HCT116 (cell line): ENCODE results near the gene AXDND1. TPM values are rescaled to one million over a fixed set of nuclear protein-coding genes. Genes with fewer than 3 reads are reported as not detected.

Experiments used
- ATAC-seq: fragments of 200-7000 bp; cut with Tn5 transposase; 2 replicates; pipeline ENCODE4 v1.9.1; 2020; ENCODE audit warnings: mild to moderate bottlenecking, moderate library complexity
- BruUV-seq: library from RNA; stranded (reverse); fragments of 400-500 nt; replicated peaks from 2 replicates; lab custom pipeline; 2021; lab: Mats Ljungman, UMichigan
- CTCF ChIA-PET: fragments of 300-600 bp; sonication (Branson Sonifier 250); formaldehyde crosslinking; loops from one replicate; lab custom pipeline; 2021; ENCODE audit warnings: antibody characterized with exemption; lab: Charles Lee
- POLR2A ChIA-PET: fragments of 300-600, 350-600 bp; sonication (Branson Sonifier 250); formaldehyde crosslinking; loops from one replicate; lab custom pipeline; 2021; ENCODE audit warnings: antibody characterized with exemption; lab: Charles Lee
- RAD21 ChIA-PET, 2 experiments: fragments of 300-600 bp; sonication (Branson Sonifier 250); formaldehyde crosslinking; loops; one replicate each; lab custom pipeline; 2023; ENCODE audit warnings: low total read pairs in 2 of 2; ENCODE audit not compliant: uncharacterized antibody in 2 of 2, unreplicated experiment in 2 of 2, low non-redundant PET in 1 of 2; lab: Charles Lee
- DNase-seq: peaks from one replicate; pipeline ENCODE4 v3.0.0-alpha.2; 2010; ENCODE audit warnings: low read depth, low spot score
- H2AFZ ChIP-seq: fragments of 200-600 bp; shearing (Covaris generic), sonication (generic); 2 replicates; pipeline ENCODE4 v1.6.1; 2017; ENCODE audit warnings: low read depth, mixed run types, mixed read lengths, antibody characterized with exemption, low read length; ENCODE audit not compliant: poor library complexity, severe bottlenecking
- H3K27ac ChIP-seq: 2 replicates; pipeline ENCODE4 v1.5.1; 2012; ENCODE audit warnings: low read depth, low read length
- H3K27me3 ChIP-seq: fragments of 200-600 bp; sonication (generic); 2 replicates; pipeline ENCODE4 v1.6.1; 2016; ENCODE audit warnings: mixed run types, low read length, mixed read lengths; ENCODE audit not compliant: insufficient read depth
- H3K36me3 ChIP-seq, 2 experiments: fragments of 200-500 bp in 1 of 2; fragments of 200-600 bp in 1 of 2; sonication (Bioruptor generic) in 1 of 2; sonication (generic) in 1 of 2; 2 replicates each; pipeline versions ENCODE4 v1.5.1 to v1.6.1; 2014 to 2016; ENCODE audit warnings: low read length in 2 of 2, inconsistent platforms in 1 of 2, mixed read lengths in 1 of 2, mixed run types in 1 of 2; ENCODE audit not compliant: insufficient read depth in 2 of 2, control insufficient read depth in 1 of 2
- H3K4me1 ChIP-seq, 2 experiments: fragments of 200-600 bp in 1 of 2; sonication (generic) in 1 of 2; 2 replicates each; pipeline versions ENCODE4 v1.5.1 to v1.6.1; 2012 to 2017; ENCODE audit warnings: low read length in 2 of 2, inconsistent platforms in 1 of 2, mild to moderate bottlenecking in 1 of 2, mixed read lengths in 1 of 2, mixed run types in 1 of 2, moderate library complexity in 1 of 2; ENCODE audit not compliant: insufficient read depth in 2 of 2, control insufficient read depth in 1 of 2
- H3K4me2 ChIP-seq: fragments of 200-600 bp; sonication (generic); 2 replicates; pipeline ENCODE4 v1.6.1; 2017; ENCODE audit warnings: mixed run types, low read length, mixed read lengths
- H3K4me3 ChIP-seq, 2 experiments: fragments of 200-600 bp in 1 of 2; sonication (generic) in 1 of 2; replicated peaks in 1 of 2; 2 replicates each; pipeline ENCODE4 v1.5.1; 2011 to 2016; ENCODE audit warnings: low read length in 2 of 2, control low read depth in 1 of 2, low read depth in 1 of 2, mild to moderate bottlenecking in 1 of 2, mixed read lengths in 1 of 2, mixed run types in 1 of 2
- H3K79me2 ChIP-seq: fragments of 200-600 bp; sonication (generic); 2 replicates; pipeline ENCODE4 v1.6.1; 2017; ENCODE audit warnings: mild to moderate bottlenecking, mixed run types, low read length, moderate library complexity, mixed read lengths; ENCODE audit not compliant: insufficient read depth
- H3K9ac ChIP-seq: fragments of 200-600 bp; sonication (generic); 2 replicates; pipeline ENCODE4 v1.6.1; 2016; ENCODE audit warnings: low read length, mixed read lengths
- H3K9me2 ChIP-seq: fragments of 200-600 bp; sonication (generic), shearing (Covaris generic); 2 replicates; pipeline ENCODE4 v1.6.1; 2017; ENCODE audit warnings: mixed run types, mild to moderate bottlenecking, moderate library complexity; ENCODE audit not compliant: insufficient read depth
- H3K9me3 ChIP-seq, 2 experiments: fragments of 200-500 bp in 1 of 2; fragments of 200-600 bp in 1 of 2; sonication (Bioruptor generic) in 1 of 2; sonication (generic) in 1 of 2; 2 replicates each; pipeline ENCODE4 v1.6.1; 2014 to 2017; ENCODE audit warnings: low read length in 2 of 2, mixed read lengths in 2 of 2, inconsistent platforms in 1 of 2, low read depth in 1 of 2, mild to moderate bottlenecking in 1 of 2, mixed run types in 1 of 2, moderate library complexity in 1 of 2; ENCODE audit not compliant: control insufficient read depth in 1 of 2, insufficient read depth in 1 of 2
- H4K20me1 ChIP-seq: fragments of 200-600 bp; sonication (generic), shearing (Covaris generic); 2 replicates; pipeline ENCODE4 v1.6.1; 2017; ENCODE audit warnings: mixed run types, mild to moderate bottlenecking, moderate library complexity; ENCODE audit not compliant: insufficient read depth
- ATF3 ChIP-seq: IDR thresholded peaks from 2 replicates; pipeline ENCODE4 v1.6.1; 2012
- CEBPB ChIP-seq: IDR thresholded peaks from 2 replicates; pipeline ENCODE4 v1.6.1; 2012; ENCODE audit warnings: low read depth
- EZH2phosphoT487 ChIP-seq: fragments of 200-600 bp; IDR thresholded peaks from 2 replicates; pipeline ENCODE4 v1.6.1; 2018; ENCODE audit warnings: antibody characterized with exemption, borderline replicate concordance
- FOSL1 ChIP-seq: IDR thresholded peaks from 2 replicates; pipeline ENCODE4 v1.6.1; 2012; ENCODE audit warnings: low read depth
- JUND ChIP-seq: IDR thresholded peaks from 2 replicates; pipeline ENCODE4 v1.6.1; 2012
- POLR2A ChIP-seq: IDR thresholded peaks from 2 replicates; pipeline ENCODE4 v1.7.0; 2011; ENCODE audit warnings: borderline replicate concordance; ENCODE audit not compliant: insufficient read depth, insufficient read length; ENCODE audit errors: extremely low read depth
- POLR2AphosphoS5 ChIP-seq: IDR thresholded peaks from 2 replicates; pipeline ENCODE4 v1.6.1; 2011; ENCODE audit warnings: mild to moderate bottlenecking, low read depth, low read length, moderate library complexity
- RAD21 ChIP-seq: IDR thresholded peaks from 2 replicates; pipeline ENCODE4 v1.6.1; 2012; ENCODE audit warnings: low read depth, mild to moderate bottlenecking
- SIN3A ChIP-seq: IDR thresholded peaks from 2 replicates; pipeline ENCODE4 v1.6.1; 2012; ENCODE audit warnings: low read depth
- SRF ChIP-seq: IDR thresholded peaks from 2 replicates; pipeline ENCODE4 v1.6.1; 2012; ENCODE audit warnings: low read depth
- TCF7L2 ChIP-seq: IDR thresholded peaks from 2 replicates; pipeline ENCODE4 v1.7.0; 2011; ENCODE audit warnings: borderline replicate concordance, inconsistent platforms; ENCODE audit not compliant: insufficient read depth, insufficient read length; ENCODE audit errors: extremely low read depth
- YY1 ChIP-seq: IDR thresholded peaks from 2 replicates; pipeline ENCODE4 v1.6.1; 2011; ENCODE audit warnings: low read length, low read depth, moderate library complexity, mild to moderate bottlenecking; ENCODE audit not compliant: insufficient replicate concordance; ENCODE audit errors: extremely low read depth
- ZNF274 ChIP-seq: fragments of 200-500 bp; sonication (Bioruptor generic); IDR thresholded peaks from 2 replicates; pipeline ENCODE4 v1.6.1; 2014; ENCODE audit warnings: mild to moderate bottlenecking, low read depth, low read length, inconsistent platforms
- intact Hi-C: fragments of 100-400 bp; cut with micrococcal nuclease; formaldehyde crosslinking; loops from 2 replicates; pipeline ENCODE4 v1.10.0; 2022
- total RNA-seq: library from RNA; stranded (reverse); gene quantifications from one replicate; pipeline ENCODE4 v1.2.1, GENCODE V29; 2021; ENCODE audit not compliant: unreplicated experiment
- TF ChIP-seq, protein P1 (sequence below): IDR thresholded peaks from 2 replicates; pipeline ENCODE4 v1.6.1; 2012; ENCODE audit warnings: low read depth
- TF ChIP-seq, protein P2 (sequence below): IDR thresholded peaks from 2 replicates; pipeline ENCODE4 v1.6.1; 2012
- TF ChIP-seq, protein P3 (sequence below), 3 experiments: fragments of 200-600 bp in 1 of 3; sonication (generic) in 1 of 3; IDR thresholded peaks in 2 of 3; conservative IDR thresholded peaks in 1 of 3; 2 replicates each; pipeline ENCODE4 v1.5.1; 2012 to 2017; ENCODE audit warnings: low read depth in 2 of 3, low read length in 2 of 3, antibody characterized with exemption in 1 of 3, borderline replicate concordance in 1 of 3, control low read depth in 1 of 3, mild to moderate bottlenecking in 1 of 3, mixed read lengths in 1 of 3, mixed run types in 1 of 3, moderate library complexity in 1 of 3; ENCODE audit not compliant: insufficient read depth in 1 of 3
- TF ChIP-seq, protein P4 (sequence below): IDR thresholded peaks from 2 replicates; pipeline ENCODE4 v1.6.1; 2011; ENCODE audit warnings: mild to moderate bottlenecking, low read length, moderate library complexity; ENCODE audit not compliant: insufficient replicate concordance; ENCODE audit errors: extremely low read depth

Gene AXDND1
- total RNA-seq, 1 experiment from 2014 or later, result 2.3 TPM

GRCh38 chr1:179598631-179599030 lies 232.9 kb downstream of the AXDND1 start:
- ChIA-PET POLR2A (no interaction called here), CTCF (interaction anchor here (1.6 kb wide), 1 partner anchor 216 kb away, joined by 6 read pairs; no protein-coding TSS in a partner anchor), RAD21 (no interaction called here)

More at GRCh38 chr1:179598631-179599030, 232.9 kb downstream of the AXDND1 start:
- no peaks in the 10 kb centered on the region for H4K20me1 ChIP-seq
- BruUV-seq, result no TSS peak
- no peaks in the 10 kb centered on the region for H3K4me1 ChIP-seq
- H2AFZ ChIP-seq, result no peak overlapping the region
- H3K9ac ChIP-seq, result no peak overlapping the region
- H3K9me3 ChIP-seq, result no peaks in the 10 kb centered on the region
- H3K27ac ChIP-seq, result no peak overlapping the region
- no peaks in the 10 kb centered on the region for H3K36me3 ChIP-seq
- ATAC-seq (no peak), DNase-seq (no peak)
- peaks cover 3% of the 10 kb centered on the region; the same call in 1 of the 2 replicates for H3K9me2 ChIP-seq
- intact Hi-C loops, result loop anchor here (1.0 to 10.0 kb wide), 3 partner anchors 347 to 1064 kb away; no protein-coding TSS in a partner anchor
- no peak overlapping the region for H3K4me2 ChIP-seq
- H3K27me3 ChIP-seq, result no peaks in the 10 kb centered on the region
- no peaks in the 10 kb centered on the region for H3K79me2 ChIP-seq
- H3K4me3 ChIP-seq, result no peak overlapping the region
- TF ChIP-seq, protein P1, sequence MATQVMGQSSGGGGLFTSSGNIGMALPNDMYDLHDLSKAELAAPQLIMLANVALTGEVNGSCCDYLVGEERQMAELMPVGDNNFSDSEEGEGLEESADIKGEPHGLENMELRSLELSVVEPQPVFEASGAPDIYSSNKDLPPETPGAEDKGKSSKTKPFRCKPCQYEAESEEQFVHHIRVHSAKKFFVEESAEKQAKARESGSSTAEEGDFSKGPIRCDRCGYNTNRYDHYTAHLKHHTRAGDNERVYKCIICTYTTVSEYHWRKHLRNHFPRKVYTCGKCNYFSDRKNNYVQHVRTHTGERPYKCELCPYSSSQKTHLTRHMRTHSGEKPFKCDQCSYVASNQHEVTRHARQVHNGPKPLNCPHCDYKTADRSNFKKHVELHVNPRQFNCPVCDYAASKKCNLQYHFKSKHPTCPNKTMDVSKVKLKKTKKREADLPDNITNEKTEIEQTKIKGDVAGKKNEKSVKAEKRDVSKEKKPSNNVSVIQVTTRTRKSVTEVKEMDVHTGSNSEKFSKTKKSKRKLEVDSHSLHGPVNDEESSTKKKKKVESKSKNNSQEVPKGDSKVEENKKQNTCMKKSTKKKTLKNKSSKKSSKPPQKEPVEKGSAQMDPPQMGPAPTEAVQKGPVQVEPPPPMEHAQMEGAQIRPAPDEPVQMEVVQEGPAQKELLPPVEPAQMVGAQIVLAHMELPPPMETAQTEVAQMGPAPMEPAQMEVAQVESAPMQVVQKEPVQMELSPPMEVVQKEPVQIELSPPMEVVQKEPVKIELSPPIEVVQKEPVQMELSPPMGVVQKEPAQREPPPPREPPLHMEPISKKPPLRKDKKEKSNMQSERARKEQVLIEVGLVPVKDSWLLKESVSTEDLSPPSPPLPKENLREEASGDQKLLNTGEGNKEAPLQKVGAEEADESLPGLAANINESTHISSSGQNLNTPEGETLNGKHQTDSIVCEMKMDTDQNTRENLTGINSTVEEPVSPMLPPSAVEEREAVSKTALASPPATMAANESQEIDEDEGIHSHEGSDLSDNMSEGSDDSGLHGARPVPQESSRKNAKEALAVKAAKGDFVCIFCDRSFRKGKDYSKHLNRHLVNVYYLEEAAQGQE, result no peak
- TF ChIP-seq CEBPB, result no peak
- TF ChIP-seq, protein P2, sequence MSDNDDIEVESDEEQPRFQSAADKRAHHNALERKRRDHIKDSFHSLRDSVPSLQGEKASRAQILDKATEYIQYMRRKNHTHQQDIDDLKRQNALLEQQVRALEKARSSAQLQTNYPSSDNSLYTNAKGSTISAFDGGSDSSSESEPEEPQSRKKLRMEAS, result no peak
- no peak for TF ChIP-seq ATF3
- TF ChIP-seq POLR2AphosphoS5, result no peak
- no peak for TF ChIP-seq EZH2phosphoT487
- TF ChIP-seq POLR2A, result no peak
- no peak for TF ChIP-seq YY1
- no peak for TF ChIP-seq SIN3A
- TF ChIP-seq FOSL1, result no peak
- TF ChIP-seq ZNF274, result no peak
- TF ChIP-seq, protein P3, sequence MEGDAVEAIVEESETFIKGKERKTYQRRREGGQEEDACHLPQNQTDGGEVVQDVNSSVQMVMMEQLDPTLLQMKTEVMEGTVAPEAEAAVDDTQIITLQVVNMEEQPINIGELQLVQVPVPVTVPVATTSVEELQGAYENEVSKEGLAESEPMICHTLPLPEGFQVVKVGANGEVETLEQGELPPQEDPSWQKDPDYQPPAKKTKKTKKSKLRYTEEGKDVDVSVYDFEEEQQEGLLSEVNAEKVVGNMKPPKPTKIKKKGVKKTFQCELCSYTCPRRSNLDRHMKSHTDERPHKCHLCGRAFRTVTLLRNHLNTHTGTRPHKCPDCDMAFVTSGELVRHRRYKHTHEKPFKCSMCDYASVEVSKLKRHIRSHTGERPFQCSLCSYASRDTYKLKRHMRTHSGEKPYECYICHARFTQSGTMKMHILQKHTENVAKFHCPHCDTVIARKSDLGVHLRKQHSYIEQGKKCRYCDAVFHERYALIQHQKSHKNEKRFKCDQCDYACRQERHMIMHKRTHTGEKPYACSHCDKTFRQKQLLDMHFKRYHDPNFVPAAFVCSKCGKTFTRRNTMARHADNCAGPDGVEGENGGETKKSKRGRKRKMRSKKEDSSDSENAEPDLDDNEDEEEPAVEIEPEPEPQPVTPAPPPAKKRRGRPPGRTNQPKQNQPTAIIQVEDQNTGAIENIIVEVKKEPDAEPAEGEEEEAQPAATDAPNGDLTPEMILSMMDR (IDR thresholded peaks at IDR 0.05 in 2 of 3, conservative IDR thresholded peaks at IDR 0.05 in 1 of 3; ENCODE audit: borderline replicate concordance in 1 of 3, insufficient read depth in 1 of 3, low read depth in 2 of 3, low read length in 2 of 3), result no peak
- TF ChIP-seq TCF7L2, result no peak
- TF ChIP-seq RAD21, result no peak
- TF ChIP-seq, protein P4, sequence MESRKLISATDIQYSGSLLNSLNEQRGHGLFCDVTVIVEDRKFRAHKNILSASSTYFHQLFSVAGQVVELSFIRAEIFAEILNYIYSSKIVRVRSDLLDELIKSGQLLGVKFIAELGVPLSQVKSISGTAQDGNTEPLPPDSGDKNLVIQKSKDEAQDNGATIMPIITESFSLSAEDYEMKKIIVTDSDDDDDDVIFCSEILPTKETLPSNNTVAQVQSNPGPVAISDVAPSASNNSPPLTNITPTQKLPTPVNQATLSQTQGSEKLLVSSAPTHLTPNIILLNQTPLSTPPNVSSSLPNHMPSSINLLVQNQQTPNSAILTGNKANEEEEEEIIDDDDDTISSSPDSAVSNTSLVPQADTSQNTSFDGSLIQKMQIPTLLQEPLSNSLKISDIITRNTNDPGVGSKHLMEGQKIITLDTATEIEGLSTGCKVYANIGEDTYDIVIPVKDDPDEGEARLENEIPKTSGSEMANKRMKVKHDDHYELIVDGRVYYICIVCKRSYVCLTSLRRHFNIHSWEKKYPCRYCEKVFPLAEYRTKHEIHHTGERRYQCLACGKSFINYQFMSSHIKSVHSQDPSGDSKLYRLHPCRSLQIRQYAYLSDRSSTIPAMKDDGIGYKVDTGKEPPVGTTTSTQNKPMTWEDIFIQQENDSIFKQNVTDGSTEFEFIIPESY, result no peak
- no peak for TF ChIP-seq JUND
- no peak for TF ChIP-seq SRF
